SU-DHL-6 (cell line): ENCODE data around the gene SUN5.

Experiments used
- EZH2phosphoT487 ChIP-seq: fragments of 200-600 bp; sonication (generic), shearing (Covaris generic); conservative IDR thresholded peaks from 2 replicates; pipeline ENCODE4 v1.6.1; 2018; ENCODE audit warnings: mild to moderate bottlenecking, antibody characterized with exemption, low read length, moderate library complexity, mixed read lengths
- TF ChIP-seq, protein P1 (sequence below): fragments of 200-600 bp; sonication (generic); IDR thresholded peaks from one replicate; pipeline ENCODE4 v1.5.1; 2017; ENCODE audit warnings: antibody characterized with exemption, mild to moderate bottlenecking, low read length, moderate library complexity; ENCODE audit not compliant: insufficient read depth, poor library complexity, severe bottlenecking

GRCh38 chr20:33022289-33022688 lies 18.1 kb upstream of the SUN5 start:
- TF ChIP-seq, protein P1, sequence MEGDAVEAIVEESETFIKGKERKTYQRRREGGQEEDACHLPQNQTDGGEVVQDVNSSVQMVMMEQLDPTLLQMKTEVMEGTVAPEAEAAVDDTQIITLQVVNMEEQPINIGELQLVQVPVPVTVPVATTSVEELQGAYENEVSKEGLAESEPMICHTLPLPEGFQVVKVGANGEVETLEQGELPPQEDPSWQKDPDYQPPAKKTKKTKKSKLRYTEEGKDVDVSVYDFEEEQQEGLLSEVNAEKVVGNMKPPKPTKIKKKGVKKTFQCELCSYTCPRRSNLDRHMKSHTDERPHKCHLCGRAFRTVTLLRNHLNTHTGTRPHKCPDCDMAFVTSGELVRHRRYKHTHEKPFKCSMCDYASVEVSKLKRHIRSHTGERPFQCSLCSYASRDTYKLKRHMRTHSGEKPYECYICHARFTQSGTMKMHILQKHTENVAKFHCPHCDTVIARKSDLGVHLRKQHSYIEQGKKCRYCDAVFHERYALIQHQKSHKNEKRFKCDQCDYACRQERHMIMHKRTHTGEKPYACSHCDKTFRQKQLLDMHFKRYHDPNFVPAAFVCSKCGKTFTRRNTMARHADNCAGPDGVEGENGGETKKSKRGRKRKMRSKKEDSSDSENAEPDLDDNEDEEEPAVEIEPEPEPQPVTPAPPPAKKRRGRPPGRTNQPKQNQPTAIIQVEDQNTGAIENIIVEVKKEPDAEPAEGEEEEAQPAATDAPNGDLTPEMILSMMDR, result no peak
- TF ChIP-seq EZH2phosphoT487, result no peak
